ENCODE results near the gene DHX32.

The DHX32 gene

GRCh38 chr10:125792342-125793300, 88.5 kb downstream of the DHX32 start:
- Mint-ChIP-seq H3K4me3 (no peak overlapping the region), H3K27me3 (ENCODE audit: low read depth) (no peaks in the 10 kb centered on the region), H3K36me3 (ENCODE audit: low read depth) (peaks cover 21% of the 10 kb centered on the region), H3K9me3 (no peaks in the 10 kb centered on the region), H3K4me1 (ENCODE audit: low read depth) (peaks cover 16% of the 10 kb centered on the region), H3K27ac (no peak overlapping the region)

GRCh38 chr10:125788156-125789034, 92.7 kb downstream of the DHX32 start:
- H3K4me1 Mint-ChIP-seq (ENCODE audit: low read depth), result peaks cover 16% of the 10 kb centered on the region
- H3K36me3 Mint-ChIP-seq (ENCODE audit: low read depth), result peaks cover 13% of the 10 kb centered on the region
- H3K4me3 Mint-ChIP-seq, result no peak overlapping the region

More at GRCh38 chr10:125788156-125789034, 92.7 kb downstream of the DHX32 start:
- Mint-ChIP-seq H3K27ac (no peak overlapping the region), H3K27me3 (ENCODE audit: low read depth) (no peaks in the 10 kb centered on the region), H3K9me3 (no peaks in the 10 kb centered on the region)

Measured in T-helper 1 cell treated with Interleukin-12 subunit alpha and Interleukin-12 subunit beta and Interleukin-4 antibody, amounts not matched to agents 30 μg/mL and 1 μg/mL, for 36 hours (primary cell).